Transverse colon (tissue), 4 donors: ENCODE data around the gene DAB2IP. TPM values are rescaled to one million over a fixed set of nuclear protein-coding genes. Genes with fewer than 3 reads are reported as not detected.
A peak's percentile ranks its signal among the peaks of the same experiment; 100 is the strongest.

ENCODE experiments used
- DNase-seq: peaks from one replicate; pipeline ENCODE4 v3.0.0-alpha.2; 2019
- H3K27ac ChIP-seq, 4 donors: fragments of 200-600 bp; sonication (generic); 2 replicates each; pipeline ENCODE4 v1.5.1; 2016 to 2018; ENCODE audit warnings: inconsistent platforms in 4 of 4
- H3K27me3 ChIP-seq: fragments of 200-600 bp; sonication (generic); 2 replicates; pipeline ENCODE4 v1.5.1; 2017; ENCODE audit warnings: inconsistent platforms
- H3K36me3 ChIP-seq, 4 donors: fragments of 200-600 bp; sonication (generic); 2 replicates each; pipeline ENCODE4 v1.5.1; 2017 to 2019; ENCODE audit warnings: inconsistent platforms in 4 of 4
- H3K4me1 ChIP-seq, 4 donors: fragments of 200-600 bp; sonication (generic); 2 replicates each; pipeline ENCODE4 v1.5.1; 2017 to 2020; ENCODE audit warnings: inconsistent platforms in 4 of 4
- H3K4me3 ChIP-seq, 4 donors: fragments of 200-600 bp; sonication (generic); 1 replicate in 1 of 4; 2 replicates in 3 of 4; pipeline versions ENCODE4 v1.5.1 to v1.6.1; 2017 to 2019; ENCODE audit warnings: inconsistent platforms in 4 of 4
- H3K9me3 ChIP-seq, 2 donors: fragments of 200-600 bp; sonication (generic); 2 replicates each; pipeline ENCODE4 v1.5.1; 2017 to 2019; ENCODE audit warnings: inconsistent platforms in 2 of 2
- EP300 ChIP-seq: sonication (generic); formaldehyde crosslinking; IDR thresholded peaks from one replicate; pipeline ENCODE4 v1.6.1; 2017; ENCODE audit warnings: antibody characterized with exemption, low read depth
- POLR2A ChIP-seq: fragments of 450-650 bp; IDR thresholded peaks from one replicate; pipeline ENCODE4 v1.6.1; 2016; ENCODE audit warnings: antibody characterized with exemption, mild to moderate bottlenecking, moderate library complexity
- POLR2AphosphoS5 ChIP-seq, 3 donors: sonication (generic); formaldehyde crosslinking; IDR thresholded peaks; one replicate each; pipeline ENCODE4 v1.6.1; 2016; ENCODE audit warnings: antibody characterized with exemption in 3 of 3
- WGBS, 2 donors: methylation state at CpG; one replicate each; pipeline ENCODE4 v1.1.5; 2018; ENCODE audit warnings: low coverage in 1 of 2; 5-methylcytosine and 5-hydroxymethylcytosine counted together
- in situ Hi-C, 4 donors: fragments of 200-750 bp; cut with MboI; loops; one replicate each; pipeline versions ENCODE4 v1.15.0 to v1.15.1; 2017; ENCODE audit warnings: low sequenced_read_pairs in 3 of 4, low pct_ligation_motif_present in 1 of 4, low pct_unique_long_range_greater_than_20kb in 1 of 4
- intact Hi-C: fragments of 100-400 bp; cut with DNase I; formaldehyde crosslinking; loops from one replicate; pipeline ENCODE4 v1.15.1; 2023; ENCODE audit warnings: low total_unique reads
- total RNA-seq, 4 donors: library from RNA; depleted of rRNA; stranded (reverse); fragments of >200 nt; gene quantifications; one replicate each; pipeline ENCODE4 v1.1.0, GENCODE V29; 2016
- TF ChIP-seq, protein P1 (sequence below), 5 experiments: fragments of 200-600 bp in 3 of 5; fragments of 450-650 bp in 2 of 5; sonication (generic) in 3 of 5; IDR thresholded peaks; 1 replicate in 2 of 5; 2 replicates in 3 of 5; pipeline ENCODE4 v1.5.1; 2016 to 2017; ENCODE audit warnings: antibody characterized with exemption in 5 of 5, inconsistent platforms in 3 of 5, mild to moderate bottlenecking in 2 of 5, moderate library complexity in 1 of 5

Gene DAB2IP
- total RNA-seq, 4 donors from 2014 or later: 84.2 to 159 (median 90.7) TPM

DNA sequence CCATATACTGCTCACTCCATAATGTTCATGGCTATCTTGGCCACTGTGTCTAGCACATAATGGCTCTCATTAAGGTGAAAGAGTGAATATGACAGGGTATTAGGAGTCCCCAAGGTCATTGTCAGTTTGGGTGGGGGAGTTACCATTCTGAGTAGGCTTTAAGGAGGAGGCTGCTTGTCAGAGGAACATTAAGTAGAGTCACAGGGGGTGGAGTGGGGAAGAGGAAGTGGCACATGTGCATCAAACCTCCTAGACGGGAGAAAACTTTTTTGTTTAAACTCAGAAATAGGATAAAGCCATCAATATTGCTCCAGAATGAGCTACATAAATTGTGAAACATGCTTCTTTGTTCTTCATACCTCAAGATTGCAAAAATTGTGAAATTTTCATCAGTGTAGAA, 45.5 kb downstream of the DAB2IP start:
- no peak for TF ChIP-seq POLR2A
- in situ Hi-C loops (loop anchor here in 1 of 4 donors (25.0 kb wide), 1 partner anchor 290 kb away; no protein-coding TSS in a partner anchor), intact Hi-C loops (loop anchor here (5.0 kb wide), 1 partner anchor 40 kb away; no protein-coding TSS in a partner anchor)
- no peak for DNase-seq
- H3K36me3 ChIP-seq: no peaks in the 10 kb centered on the region
- no peak overlapping the region for H3K27ac ChIP-seq
- H3K9me3 ChIP-seq: no peaks in the 10 kb centered on the region
- no peak overlapping the region for H3K4me3 ChIP-seq
- 50 to 63% methylated on average over 1 of the region's 1 CpG for WGBS, 2 donors
- H3K27me3 ChIP-seq: peaks cover 10% of the 10 kb centered on the region
- peaks cover 13 to 42% (median 22%) of the 10 kb centered on the region in 4 donors for H3K4me1 ChIP-seq

DNA sequence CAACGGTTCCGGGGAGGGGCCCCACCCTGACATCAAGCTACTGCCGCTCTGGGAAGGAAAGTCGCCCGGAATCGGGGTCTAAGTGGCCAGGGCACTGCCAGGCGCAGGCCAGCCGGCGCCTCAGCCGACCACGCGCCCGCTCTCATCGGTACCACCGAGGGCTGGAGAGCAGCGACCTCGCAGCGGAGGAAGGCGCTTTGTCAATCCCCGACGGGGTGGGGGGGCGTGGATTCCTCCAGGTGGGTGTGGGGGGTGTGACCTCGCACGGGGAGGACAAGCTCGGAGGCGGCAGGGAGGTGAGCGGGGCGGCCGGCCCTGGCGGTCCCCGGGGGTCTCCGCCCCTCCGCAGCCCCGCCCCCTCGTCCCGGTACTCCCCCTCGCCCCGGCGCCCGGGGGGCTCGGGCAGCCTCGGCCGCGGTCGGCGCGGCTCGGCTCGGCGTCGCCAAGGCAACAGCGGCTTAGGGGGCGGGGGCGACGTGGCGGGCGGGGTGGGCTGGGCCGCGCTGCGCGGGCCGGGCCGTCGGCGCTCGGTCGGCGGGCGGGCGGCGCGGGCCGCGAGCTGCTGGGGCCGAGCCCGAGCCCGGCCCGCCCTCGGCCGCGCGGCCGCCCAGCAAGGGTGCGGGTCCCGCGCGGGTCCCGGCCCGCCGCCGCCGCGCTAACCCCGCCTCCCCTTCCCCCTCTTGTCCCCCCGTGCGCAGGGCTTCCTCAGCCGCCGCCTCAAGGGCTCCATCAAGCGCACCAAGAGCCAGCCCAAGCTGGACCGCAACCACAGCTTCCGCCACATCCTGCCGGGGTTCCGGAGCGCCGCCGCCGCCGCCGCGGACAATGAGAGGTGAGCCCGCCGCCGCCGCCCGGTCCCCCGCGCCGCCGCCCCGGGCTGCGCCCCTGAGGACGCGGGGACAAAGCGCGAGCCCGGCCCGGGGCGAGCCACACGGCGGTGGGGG, 47.5 kb downstream of the DAB2IP start:
- H3K27ac ChIP-seq: peak overlapping the region; percentile 56 to 66 (median 59)
- TF ChIP-seq POLR2A (no peak), POLR2AphosphoS5 (IDR thresholded peaks at IDR 0.05) (no peak), EP300 (no peak)
- TF ChIP-seq, protein P1, sequence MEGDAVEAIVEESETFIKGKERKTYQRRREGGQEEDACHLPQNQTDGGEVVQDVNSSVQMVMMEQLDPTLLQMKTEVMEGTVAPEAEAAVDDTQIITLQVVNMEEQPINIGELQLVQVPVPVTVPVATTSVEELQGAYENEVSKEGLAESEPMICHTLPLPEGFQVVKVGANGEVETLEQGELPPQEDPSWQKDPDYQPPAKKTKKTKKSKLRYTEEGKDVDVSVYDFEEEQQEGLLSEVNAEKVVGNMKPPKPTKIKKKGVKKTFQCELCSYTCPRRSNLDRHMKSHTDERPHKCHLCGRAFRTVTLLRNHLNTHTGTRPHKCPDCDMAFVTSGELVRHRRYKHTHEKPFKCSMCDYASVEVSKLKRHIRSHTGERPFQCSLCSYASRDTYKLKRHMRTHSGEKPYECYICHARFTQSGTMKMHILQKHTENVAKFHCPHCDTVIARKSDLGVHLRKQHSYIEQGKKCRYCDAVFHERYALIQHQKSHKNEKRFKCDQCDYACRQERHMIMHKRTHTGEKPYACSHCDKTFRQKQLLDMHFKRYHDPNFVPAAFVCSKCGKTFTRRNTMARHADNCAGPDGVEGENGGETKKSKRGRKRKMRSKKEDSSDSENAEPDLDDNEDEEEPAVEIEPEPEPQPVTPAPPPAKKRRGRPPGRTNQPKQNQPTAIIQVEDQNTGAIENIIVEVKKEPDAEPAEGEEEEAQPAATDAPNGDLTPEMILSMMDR (IDR thresholded peaks at IDR 0.05): no peak
- intact Hi-C loops: loop anchor here (5.0 kb wide), 1 partner anchor 42 kb away; no protein-coding TSS in a partner anchor

GRCh38 chr9:121699571-121700164, 48.2 kb downstream of the DAB2IP start:
- Histone ChIP-seq H3K4me1 (peaks cover 9 to 33% (median 20%) of the 10 kb centered on the region in 4 donors), H3K4me3 (peak overlapping the region; percentile 21 to 56 (median 50)), H3K27me3 (peaks cover 10% of the 10 kb centered on the region), H3K36me3 (no peaks in the 10 kb centered on the region), H3K9me3 (no peaks in the 10 kb centered on the region), H3K27ac (peak overlapping the region; percentile 56 to 66 (median 59))
- TF ChIP-seq, protein P1 (IDR thresholded peaks at IDR 0.05): no peak
- TF ChIP-seq POLR2AphosphoS5 (IDR thresholded peaks at IDR 0.05): no peak
- in situ Hi-C loops: loop anchor here in 1 of 4 donors (25.0 kb wide), 1 partner anchor 288 kb away; no protein-coding TSS in a partner anchor
- 5 to 10% methylated on average over 4 to 19 of the region's 36 CpGs for WGBS, 2 donors
- DNase-seq: no peak
- intact Hi-C loops: loop anchor here (5.0 kb wide), 1 partner anchor 42 kb away; no protein-coding TSS in a partner anchor

More for the DNA sequence above, 47.5 kb downstream of the DAB2IP start:
- H3K27me3 ChIP-seq: peaks cover 10% of the 10 kb centered on the region
- peaks cover 9 to 33% (median 20%) of the 10 kb centered on the region in 4 donors for H3K4me1 ChIP-seq
- H3K4me3 ChIP-seq: peak overlapping the region; percentile 21 to 56 (median 50)
- no peaks in the 10 kb centered on the region for H3K9me3 ChIP-seq
- peak; percentile 68 for DNase-seq
- in situ Hi-C loops: loop anchor here in 1 of 4 donors (25.0 kb wide), 1 partner anchor 288 kb away; no protein-coding TSS in a partner anchor
- no peaks in the 10 kb centered on the region for H3K36me3 ChIP-seq
- WGBS, 2 donors: 0 to 43% methylated on average over 5 to 13 of the region's 130 CpGs

- Histone ChIP-seq H3K4me1 (peaks cover 9 to 33% (median 20%) of the 10 kb centered on the region in 4 donors), H3K27ac (peak overlapping the region; percentile 56 to 66 (median 59))
- 31% methylated on average over 21 of the region's 21 CpGs; no CpG with 5 or more reads in 1 of the 2 donors for WGBS, 2 donors
These were observed 48.9 kb downstream of the DAB2IP start for GRCh38 chr9:121700165-121700831.

More at GRCh38 chr9:121700165-121700831, 48.9 kb downstream of the DAB2IP start:
- Histone ChIP-seq H3K36me3 (no peaks in the 10 kb centered on the region), H3K9me3 (no peaks in the 10 kb centered on the region), H3K27me3 (peaks cover 10% of the 10 kb centered on the region), H3K4me3 (peak overlapping the region; percentile 21 to 56 (median 50))
- in situ Hi-C loops (no loop called here), intact Hi-C loops (no loop called here)
- TF ChIP-seq, protein P1 (IDR thresholded peaks at IDR 0.05): peak; percentile 40 to 53 (median 47)
- TF ChIP-seq EP300: no peak
- peak; percentile 75 for DNase-seq
